Measurements from ENCODE around the gene NRXN3. TPM values are rescaled to one million over a fixed set of nuclear protein-coding genes. Genes with fewer than 3 reads are reported as not detected.

The NRXN3 gene
- total and polyA plus RNA-seq, 2 of the 13 experiments (the other 11 are each of a cell fraction or from before 2014, with no cell fraction given) = 0.03 TPM; not detected in 1

- no peaks in the 10 kb centered on the region for H3K27me3 ChIP-seq (ENCODE audit: control insufficient read depth in 1 of 2, insufficient read depth in 2 of 2, low read length in 2 of 2)
- no peak overlapping the region for H3K27ac ChIP-seq (ENCODE audit: extremely low read length, insufficient read depth, low read length)
- FAIRE-seq (no peak), DNase-seq (ENCODE audit: low spot score) (no peak), ATAC-seq (no peak)
- H3K4me3 ChIP-seq (replicated peaks in 1 of 3; ENCODE audit: insufficient read depth in 1 of 3, low read depth in 2 of 3, low read length in 3 of 3) = no peak overlapping the region
- H3K79me2 ChIP-seq (ENCODE audit: insufficient read depth, low read length) = no peaks in the 10 kb centered on the region
- ChIA-PET POLR2A (no interaction called here), CTCF (ENCODE audit: low intra/inter-chr PET ratio, low total read pairs) (no interaction called here)
- no peak overlapping the region for H3K4me2 ChIP-seq (ENCODE audit: low read depth, low read length)
- no TSS peak for BruUV-seq (replicated peaks)
- intact Hi-C loops (cut with micrococcal nuclease; ENCODE audit: unreplicated experiment) = no loop called here
- no peak overlapping the region for H2AFZ ChIP-seq (ENCODE audit: low read length)
- 53% methylated on average over 3 of the region's 3 CpGs for WGBS (ENCODE audit: low lambda C conversion rate)
- in situ Hi-C loops (cut with HindIII; ENCODE audit: extremely low pct_ligation_motif_present, low pct_unique_long_range_greater_than_20kb) = no loop called here
- H3K9me3 ChIP-seq (ENCODE audit: low read length) = peaks cover 80% of the 10 kb centered on the region
- H4K20me1 ChIP-seq (ENCODE audit: insufficient read depth, low read length) = no peaks in the 10 kb centered on the region
- TF ChIP-seq, protein P1, sequence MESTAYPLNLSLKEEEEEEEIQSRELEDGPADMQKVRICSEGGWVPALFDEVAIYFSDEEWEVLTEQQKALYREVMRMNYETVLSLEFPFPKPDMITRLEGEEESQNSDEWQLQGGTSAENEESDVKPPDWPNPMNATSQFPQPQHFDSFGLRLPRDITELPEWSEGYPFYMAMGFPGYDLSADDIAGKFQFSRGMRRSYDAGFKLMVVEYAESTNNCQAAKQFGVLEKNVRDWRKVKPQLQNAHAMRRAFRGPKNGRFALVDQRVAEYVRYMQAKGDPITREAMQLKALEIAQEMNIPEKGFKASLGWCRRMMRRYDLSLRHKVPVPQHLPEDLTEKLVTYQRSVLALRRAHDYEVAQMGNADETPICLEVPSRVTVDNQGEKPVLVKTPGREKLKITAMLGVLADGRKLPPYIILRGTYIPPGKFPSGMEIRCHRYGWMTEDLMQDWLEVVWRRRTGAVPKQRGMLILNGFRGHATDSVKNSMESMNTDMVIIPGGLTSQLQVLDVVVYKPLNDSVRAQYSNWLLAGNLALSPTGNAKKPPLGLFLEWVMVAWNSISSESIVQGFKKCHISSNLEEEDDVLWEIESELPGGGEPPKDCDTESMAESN (CRISPR knock-in tag; conservative IDR thresholded peaks at IDR 0.05) = no peak
- TF ChIP-seq RFXAP (CRISPR knock-in tag; IDR thresholded peaks at IDR 0.05; ENCODE audit: borderline replicate concordance) = no peak
- TF ChIP-seq ZNF20 (CRISPR knock-in tag; IDR thresholded peaks at IDR 0.05) = no peak
- no peak for TF ChIP-seq ZSCAN20 (CRISPR knock-in tag; IDR thresholded peaks at IDR 0.05; ENCODE audit: borderline replicate concordance)
- TF ChIP-seq ZNF629 (CRISPR knock-in tag; conservative IDR thresholded peaks at IDR 0.05) = no peak
- TF ChIP-seq POLR2A (IDR thresholded peaks at IDR 0.05; ENCODE audit: insufficient read depth in 1 of 2, low read depth in 2 of 2, low read length in 2 of 2) = no peak
- no peak for TF ChIP-seq NCOR1 (IDR thresholded peaks at IDR 0.05; ENCODE audit: borderline replicate concordance, low read length)
- TF ChIP-seq, protein P2, sequence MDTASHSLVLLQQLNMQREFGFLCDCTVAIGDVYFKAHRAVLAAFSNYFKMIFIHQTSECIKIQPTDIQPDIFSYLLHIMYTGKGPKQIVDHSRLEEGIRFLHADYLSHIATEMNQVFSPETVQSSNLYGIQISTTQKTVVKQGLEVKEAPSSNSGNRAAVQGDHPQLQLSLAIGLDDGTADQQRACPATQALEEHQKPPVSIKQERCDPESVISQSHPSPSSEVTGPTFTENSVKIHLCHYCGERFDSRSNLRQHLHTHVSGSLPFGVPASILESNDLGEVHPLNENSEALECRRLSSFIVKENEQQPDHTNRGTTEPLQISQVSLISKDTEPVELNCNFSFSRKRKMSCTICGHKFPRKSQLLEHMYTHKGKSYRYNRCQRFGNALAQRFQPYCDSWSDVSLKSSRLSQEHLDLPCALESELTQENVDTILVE (CRISPR knock-in tag; IDR thresholded peaks at IDR 0.05) = no peak
- TF ChIP-seq SMAD3 (CRISPR knock-in tag; IDR thresholded peaks at IDR 0.05) = no peak
- TF ChIP-seq, protein P3, sequence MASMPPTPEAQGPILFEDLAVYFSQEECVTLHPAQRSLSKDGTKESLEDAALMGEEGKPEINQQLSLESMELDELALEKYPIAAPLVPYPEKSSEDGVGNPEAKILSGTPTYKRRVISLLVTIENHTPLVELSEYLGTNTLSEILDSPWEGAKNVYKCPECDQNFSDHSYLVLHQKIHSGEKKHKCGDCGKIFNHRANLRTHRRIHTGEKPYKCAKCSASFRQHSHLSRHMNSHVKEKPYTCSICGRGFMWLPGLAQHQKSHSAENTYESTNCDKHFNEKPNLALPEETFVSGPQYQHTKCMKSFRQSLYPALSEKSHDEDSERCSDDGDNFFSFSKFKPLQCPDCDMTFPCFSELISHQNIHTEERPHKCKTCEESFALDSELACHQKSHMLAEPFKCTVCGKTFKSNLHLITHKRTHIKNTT (CRISPR knock-in tag; IDR thresholded peaks at IDR 0.05) = no peak
- no peaks in the 10 kb centered on the region for H3K4me1 ChIP-seq (ENCODE audit: insufficient read depth, low read length)
- H3K36me3 ChIP-seq (replicated peaks in 1 of 2; ENCODE audit: control insufficient read depth in 1 of 2, insufficient read depth in 2 of 2, low read length in 2 of 2) = no peaks in the 10 kb centered on the region
- H3K9ac ChIP-seq (ENCODE audit: insufficient read depth, low read depth, low read length) = no peak overlapping the region
Measured at GRCh38 chr14:79602742-79603141, 1432.6 kb downstream of the NRXN3 start.

All from HepG2 (cell line).